ENCODE measurements around the gene PROSER2.

Gene PROSER2

DNA sequence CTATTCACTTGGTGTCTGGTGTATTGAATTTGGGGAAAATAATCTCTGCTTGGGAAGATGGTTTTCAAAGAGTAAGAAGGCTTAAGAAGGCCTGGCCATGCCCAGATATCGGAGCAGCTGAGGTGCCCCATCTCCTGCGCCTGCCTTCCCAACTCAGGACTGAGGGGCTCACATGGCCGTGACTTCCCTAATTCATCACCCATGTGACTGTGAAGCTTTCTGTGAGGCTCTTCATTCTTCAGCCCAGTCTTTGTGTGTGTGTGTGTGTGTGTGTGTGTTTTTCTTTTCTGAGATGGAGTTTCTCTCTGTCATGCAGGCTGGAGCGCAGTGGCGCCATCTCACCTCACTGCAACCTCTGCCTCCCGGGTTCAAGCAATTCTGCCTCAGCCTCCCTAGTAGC is 53.2 kb downstream of the PROSER2 start:
- no peak overlapping the region for H3K4me3 ChIP-seq (ENCODE audit: low read depth, low read length)
- no peak for DNase-seq
- TF ChIP-seq CTCF (IDR thresholded peaks at IDR 0.05; ENCODE audit: low read depth, low read length): no peak
- no peaks in the 10 kb centered on the region for H3K27me3 ChIP-seq (ENCODE audit: insufficient read depth, low read depth, severe bottlenecking)
- no peak overlapping the region for H3K27ac ChIP-seq
- H3K9me3 ChIP-seq (ENCODE audit: severe bottlenecking): no peaks in the 10 kb centered on the region
- H3K36me3 ChIP-seq: no peaks in the 10 kb centered on the region

DNA sequence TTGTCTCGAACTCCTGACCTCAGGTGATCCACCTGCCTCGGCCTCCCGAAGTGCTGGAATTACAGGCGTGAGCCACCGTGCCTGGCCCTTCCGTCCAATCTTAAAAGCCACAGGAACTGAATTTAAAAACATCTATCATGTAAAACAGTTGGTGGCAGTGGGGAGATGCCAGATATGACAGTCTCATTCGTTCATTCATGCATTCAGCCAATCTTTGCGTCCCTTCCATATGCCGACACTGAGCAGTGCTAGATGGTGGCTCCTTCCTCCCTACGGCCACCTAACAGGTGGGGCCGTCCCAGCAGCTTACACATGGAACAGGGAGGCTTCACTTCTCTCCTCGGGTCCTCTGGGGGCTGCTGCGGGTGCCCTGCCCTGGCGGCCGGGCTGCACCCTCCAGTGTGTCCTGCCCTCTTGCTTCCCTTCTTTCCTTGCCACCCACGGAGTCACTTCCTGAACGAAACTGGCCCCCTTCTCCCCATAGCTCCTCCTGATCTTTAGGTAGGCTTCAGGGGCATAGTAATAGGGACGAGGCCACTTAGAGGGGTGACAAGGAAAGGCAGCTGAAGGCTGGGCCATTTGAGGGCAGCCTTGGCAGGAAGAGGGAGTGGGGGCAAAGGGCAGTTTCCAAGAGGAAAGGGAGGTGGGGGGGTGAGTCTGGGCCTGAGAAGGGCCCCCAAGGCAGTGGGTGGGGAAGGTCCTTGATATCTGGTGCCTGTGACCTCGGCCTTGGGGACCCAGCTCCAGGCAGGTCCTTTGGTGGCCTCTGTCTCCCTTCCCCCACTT is 53.8 kb downstream of the PROSER2 start:
- no peak for TF ChIP-seq CTCF (IDR thresholded peaks at IDR 0.05; ENCODE audit: low read depth, low read length)
- H3K27ac ChIP-seq: no peak overlapping the region
- no peak for DNase-seq
- no peaks in the 10 kb centered on the region for H3K9me3 ChIP-seq (ENCODE audit: severe bottlenecking)
- no peaks in the 10 kb centered on the region for H3K36me3 ChIP-seq
- H3K27me3 ChIP-seq (ENCODE audit: insufficient read depth, low read depth, severe bottlenecking): no peaks in the 10 kb centered on the region
- no peak overlapping the region for H3K4me3 ChIP-seq (ENCODE audit: low read depth, low read length)

DNA sequence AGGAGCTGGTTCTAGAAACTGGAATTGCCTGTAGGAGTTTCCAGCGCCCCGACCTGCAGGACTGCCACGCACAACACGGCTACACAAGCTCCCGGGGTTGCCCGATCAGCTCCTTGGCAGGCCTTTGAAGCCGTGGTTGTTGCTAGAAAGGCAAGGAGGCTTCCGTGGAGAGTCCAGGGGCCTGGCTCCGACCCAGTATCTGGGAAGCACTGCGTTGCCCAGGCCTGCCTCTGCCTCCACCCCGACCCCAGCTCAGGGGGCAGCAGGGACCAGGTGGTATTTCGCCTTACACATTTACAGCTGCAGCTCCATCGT is 54.4 kb downstream of the PROSER2 start:
- H3K9me3 ChIP-seq (ENCODE audit: severe bottlenecking): no peaks in the 10 kb centered on the region
- no peaks in the 10 kb centered on the region for H3K27me3 ChIP-seq (ENCODE audit: insufficient read depth, low read depth, severe bottlenecking)
- H3K4me3 ChIP-seq (ENCODE audit: low read depth, low read length): no peak overlapping the region
- DNase-seq: no peak
- H3K27ac ChIP-seq: no peak overlapping the region
- H3K36me3 ChIP-seq: no peaks in the 10 kb centered on the region
- TF ChIP-seq CTCF (IDR thresholded peaks at IDR 0.05; ENCODE audit: low read depth, low read length): no peak

GRCh38 chr10:11878776-11879175 is 55.6 kb downstream of the PROSER2 start:
- no peak for TF ChIP-seq CTCF (IDR thresholded peaks at IDR 0.05; ENCODE audit: low read depth, low read length)
- Histone ChIP-seq H3K27ac (no peak overlapping the region), H3K9me3 (ENCODE audit: severe bottlenecking) (no peaks in the 10 kb centered on the region), H3K4me3 (ENCODE audit: low read depth, low read length) (no peak overlapping the region), H3K27me3 (ENCODE audit: insufficient read depth, low read depth, severe bottlenecking) (no peaks in the 10 kb centered on the region), H3K36me3 (no peaks in the 10 kb centered on the region)
- DNase-seq: no peak

- Histone ChIP-seq H3K27me3 (ENCODE audit: insufficient read depth, low read depth, severe bottlenecking) (no peaks in the 10 kb centered on the region), H3K36me3 (no peaks in the 10 kb centered on the region), H3K4me3 (ENCODE audit: low read depth, low read length) (no peak overlapping the region), H3K27ac (no peak overlapping the region), H3K9me3 (ENCODE audit: severe bottlenecking) (no peaks in the 10 kb centered on the region)
- DNase-seq: no peak
- TF ChIP-seq CTCF (IDR thresholded peaks at IDR 0.05; ENCODE audit: low read depth, low read length): no peak
Measured at GRCh38 chr10:11879387-11880094, 56.4 kb downstream of the PROSER2 start.
